Adipocyte (in vitro differentiated cells): ENCODE results near the gene ZNF581.

Experiments
- DNase-seq: peaks from one replicate; pipeline ENCODE4 v3.0.0-alpha.2; 2015; ENCODE audit warnings: low read depth
- H3K27me3 ChIP-seq: replicated peaks from 2 replicates; pipeline ENCODE4 v1.7.0; 2013; ENCODE audit warnings: mild to moderate bottlenecking, low read length, moderate library complexity; ENCODE audit not compliant: control insufficient read depth, insufficient read depth
- H3K36me3 ChIP-seq: 2 replicates; pipeline ENCODE4 v1.7.0; 2013; ENCODE audit warnings: low read length, mild to moderate bottlenecking, moderate library complexity; ENCODE audit not compliant: control insufficient read depth, insufficient read depth, severe bottlenecking
- H3K4me1 ChIP-seq: 2 replicates; pipeline ENCODE4 v1.7.0; 2013; ENCODE audit warnings: mild to moderate bottlenecking, low read length, moderate library complexity; ENCODE audit not compliant: control insufficient read depth, insufficient read depth
- H3K4me3 ChIP-seq: 2 replicates; pipeline ENCODE4 v1.7.0; 2013; ENCODE audit warnings: mild to moderate bottlenecking, low read length, moderate library complexity
- H3K9ac ChIP-seq: 2 replicates; pipeline ENCODE4 v1.7.0; 2013; ENCODE audit warnings: mild to moderate bottlenecking, low read length, moderate library complexity
- H3K9me3 ChIP-seq: 2 replicates; pipeline ENCODE4 v1.7.0; 2013; ENCODE audit warnings: mild to moderate bottlenecking, low read length, moderate library complexity; ENCODE audit not compliant: control insufficient read depth

ZNF581 gene

GRCh38 chr19:55661826-55662225, 18.4 kb downstream of the ZNF581 start:
- peaks cover 64% of the 10 kb centered on the region for H3K36me3 ChIP-seq
- H3K9me3 ChIP-seq = no peaks in the 10 kb centered on the region
- DNase-seq = no peak

GRCh38 chr19:55663846-55664536, 20.5 kb downstream of the ZNF581 start:
- no peak for DNase-seq
- Histone ChIP-seq H3K27me3 (no peaks in the 10 kb centered on the region), H3K9ac (no peak overlapping the region), H3K9me3 (no peaks in the 10 kb centered on the region), H3K36me3 (peaks cover 85% of the 10 kb centered on the region), H3K4me3 (no peak overlapping the region), H3K4me1 (peaks cover 1% of the 10 kb centered on the region)

More at GRCh38 chr19:55661826-55662225, 18.4 kb downstream of the ZNF581 start:
- Histone ChIP-seq H3K4me3 (no peak overlapping the region), H3K4me1 (peaks cover 22% of the 10 kb centered on the region), H3K27me3 (no peaks in the 10 kb centered on the region), H3K9ac (no peak overlapping the region)

- DNase-seq = no peak
- Histone ChIP-seq H3K9ac (no peak overlapping the region), H3K36me3 (peaks cover 90% of the 10 kb centered on the region), H3K4me3 (no peak overlapping the region), H3K9me3 (no peaks in the 10 kb centered on the region), H3K4me1 (no peaks in the 10 kb centered on the region), H3K27me3 (no peaks in the 10 kb centered on the region)
These were observed 23.0 kb downstream of the ZNF581 start for GRCh38 chr19:55666343-55667005.

- Histone ChIP-seq H3K4me1 (peaks cover under 1% of the 10 kb centered on the region), H3K4me3 (no peak overlapping the region), H3K9me3 (no peaks in the 10 kb centered on the region), H3K27me3 (no peaks in the 10 kb centered on the region), H3K9ac (no peak overlapping the region), H3K36me3 (peaks cover 85% of the 10 kb centered on the region)
- no peak for DNase-seq
These were observed 23.5 kb downstream of the ZNF581 start for GRCh38 chr19:55667006-55667381.

GRCh38 chr19:55667511-55667910, 24.1 kb downstream of the ZNF581 start:
- H3K9me3 ChIP-seq = no peaks in the 10 kb centered on the region
- DNase-seq = no peak
- peaks cover 4% of the 10 kb centered on the region for H3K4me1 ChIP-seq
- peaks cover 82% of the 10 kb centered on the region for H3K36me3 ChIP-seq
- H3K4me3 ChIP-seq = no peak overlapping the region
- no peak overlapping the region for H3K9ac ChIP-seq
- H3K27me3 ChIP-seq = no peaks in the 10 kb centered on the region

GRCh38 chr19:55667958-55668357, 24.5 kb downstream of the ZNF581 start:
- Histone ChIP-seq H3K9ac (no peak overlapping the region), H3K27me3 (no peaks in the 10 kb centered on the region), H3K9me3 (no peaks in the 10 kb centered on the region), H3K4me3 (no peak overlapping the region), H3K36me3 (peaks cover 78% of the 10 kb centered on the region), H3K4me1 (peaks cover 4% of the 10 kb centered on the region)
- DNase-seq = no peak

- Histone ChIP-seq H3K9me3 (no peaks in the 10 kb centered on the region), H3K9ac (no peak overlapping the region), H3K4me3 (no peak overlapping the region), H3K27me3 (no peaks in the 10 kb centered on the region), H3K36me3 (peaks cover 77% of the 10 kb centered on the region), H3K4me1 (peaks cover 4% of the 10 kb centered on the region)
- DNase-seq = no peak
These were observed 25.3 kb downstream of the ZNF581 start for GRCh38 chr19:55668603-55669348.

- no peak for DNase-seq
- Histone ChIP-seq H3K36me3 (peaks cover 69% of the 10 kb centered on the region), H3K9me3 (no peaks in the 10 kb centered on the region), H3K4me1 (peaks cover 7% of the 10 kb centered on the region), H3K4me3 (no peak overlapping the region), H3K27me3 (no peaks in the 10 kb centered on the region), H3K9ac (no peak overlapping the region)
These were observed 26.2 kb downstream of the ZNF581 start for GRCh38 chr19:55669418-55670279.

- Histone ChIP-seq H3K36me3 (peaks cover 62% of the 10 kb centered on the region), H3K27me3 (no peaks in the 10 kb centered on the region), H3K4me1 (peaks cover 7% of the 10 kb centered on the region), H3K9me3 (no peaks in the 10 kb centered on the region), H3K4me3 (no peak overlapping the region), H3K9ac (no peak overlapping the region)
- DNase-seq = no peak
These were observed 27.0 kb downstream of the ZNF581 start for GRCh38 chr19:55670280-55671053.

- peaks cover 56% of the 10 kb centered on the region for H3K36me3 ChIP-seq
- no peak for DNase-seq
- no peak overlapping the region for H3K4me3 ChIP-seq
- H3K9me3 ChIP-seq = no peaks in the 10 kb centered on the region
- no peaks in the 10 kb centered on the region for H3K27me3 ChIP-seq
- H3K9ac ChIP-seq = no peak overlapping the region
- peaks cover 11% of the 10 kb centered on the region for H3K4me1 ChIP-seq
These were observed 27.6 kb downstream of the ZNF581 start for GRCh38 chr19:55671054-55671378.
